GM12891 (cell line): Measurements from ENCODE around the gene SLC16A11.

Experiments used
- POLR2A ChIP-seq: IDR thresholded peaks from 2 replicates; pipeline ENCODE4 v1.6.1; 2011; ENCODE audit warnings: low read depth, low read length, control low read depth
- POLR2AphosphoS5 ChIP-seq: IDR thresholded peaks from 2 replicates; pipeline ENCODE4 v1.6.1; 2011; ENCODE audit warnings: low read depth, low read length, control low read depth
- TAF1 ChIP-seq: IDR thresholded peaks from 2 replicates; pipeline ENCODE4 v1.6.1; 2011; ENCODE audit warnings: low read depth, low read length, control low read depth

GRCh38 chr17:7046127-7046724 is 2.3 kb upstream of the SLC16A11 start:
- no peak for TF ChIP-seq POLR2AphosphoS5
- no peak for TF ChIP-seq POLR2A
- TF ChIP-seq TAF1: no peak
